Activated T-helper 2 cell treated with anti-CD3 and anti-CD28 coated beads, Interferon-gamma antibody, Interleukin-2, Interleukin-4, amounts not matched to agents 10 μg/mL and 5 μg/mL and 100 μg/mL, durations not matched to agents 14 hours and 24 hours and 36 hours (primary cell): ENCODE measurements around the gene ZNF354B. TPM values are rescaled to one million over a fixed set of nuclear protein-coding genes. Genes with fewer than 3 reads are reported as not detected.
A peak's percentile ranks its signal among the peaks of the same experiment; 100 is the strongest.
"Not testable (repeated sequence)": the region's sequence is repeated elsewhere in the genome, so short reads cannot be mapped to it uniquely, and the experiment has no call there.

Experiments
- DNase-seq: peaks from one replicate; pipeline ENCODE4 v3.0.0; 2021; ENCODE audit warnings: low spot score
- H3K27ac Mint-ChIP-seq: one replicate; pipeline ENCODE4 v1.8.0; 2021; ENCODE audit warnings: mixed read lengths
- H3K27me3 Mint-ChIP-seq: one replicate; pipeline ENCODE4 v1.8.0; 2021; ENCODE audit warnings: low read depth, mixed read lengths
- H3K36me3 Mint-ChIP-seq: one replicate; pipeline ENCODE4 v1.8.0; 2021; ENCODE audit warnings: low read depth, mixed read lengths
- H3K4me1 Mint-ChIP-seq: one replicate; pipeline ENCODE4 v1.8.0; 2021; ENCODE audit warnings: low read depth, mixed read lengths
- H3K4me3 Mint-ChIP-seq: one replicate; pipeline ENCODE4 v1.8.0; 2021; ENCODE audit warnings: low read depth, mild to moderate bottlenecking, moderate library complexity, mixed read lengths
- H3K9me3 Mint-ChIP-seq: one replicate; pipeline ENCODE4 v1.8.0; 2021; ENCODE audit warnings: mixed read lengths
- intact Hi-C: fragments of 100-400 bp; cut with micrococcal nuclease; formaldehyde crosslinking; loops from one replicate; pipeline ENCODE4 v1.15.1; 2023
- total RNA-seq: library from RNA; stranded (reverse); gene quantifications from 2 replicates; pipeline ENCODE4 v1.2.3, GENCODE V29; 2022

ZNF354B gene
- 13.8 and 16.4 TPM in 2 replicates for total RNA-seq

- DNase-seq, result peak; percentile 78
- H3K4me1 Mint-ChIP-seq, result peaks cover 18% of the 10 kb centered on the region
- intact Hi-C loops, result loop anchor here (1.0 to 10.0 kb wide), 4 partner anchors 130 to 235 kb away; partner anchors contain the start of genes CLK4, ZNF354A, ZNF354C and ZNF879
- no peaks in the 10 kb centered on the region for H3K27me3 Mint-ChIP-seq
- H3K4me3 Mint-ChIP-seq, result peak within 1 kb of the TSS; percentile 85
- peak within 1 kb of the TSS; percentile 64 for H3K27ac Mint-ChIP-seq
- H3K36me3 Mint-ChIP-seq, result peaks cover 35% of the 10 kb centered on the region
- peaks cover 19% of the 10 kb centered on the region for H3K9me3 Mint-ChIP-seq
These were observed at the start of gene ZNF354B for GRCh38 chr5:178859625-178860521. Gene ZNF354B (plus strand): TSS chr5:178859953. CDS start chr5:178861048, 1,095 bp downstream.

GRCh38 chr5:178817506-178817905, 42.2 kb upstream of the ZNF354B start:
- H3K4me3 Mint-ChIP-seq, result no peak overlapping the region
- H3K27ac Mint-ChIP-seq, result no peak overlapping the region
- no peaks in the 10 kb centered on the region for H3K27me3 Mint-ChIP-seq
- peaks cover under 1% of the 10 kb centered on the region for H3K9me3 Mint-ChIP-seq
- intact Hi-C loops, result no loop called here
- H3K4me1 Mint-ChIP-seq, result no peaks in the 10 kb centered on the region
- DNase-seq, result no peak
- H3K36me3 Mint-ChIP-seq, result no peaks in the 10 kb centered on the region

GRCh38 chr5:178818094-178818493, 41.7 kb upstream of the ZNF354B start:
- Mint-ChIP-seq H3K36me3 (no peaks in the 10 kb centered on the region), H3K4me1 (no peaks in the 10 kb centered on the region), H3K4me3 (no peak overlapping the region), H3K27ac (no peak overlapping the region), H3K27me3 (no peaks in the 10 kb centered on the region), H3K9me3 (no peaks in the 10 kb centered on the region)
- intact Hi-C loops, result no loop called here
- DNase-seq, result no peak

- no peaks in the 10 kb centered on the region for H3K9me3 Mint-ChIP-seq
- H3K27ac Mint-ChIP-seq, result no peak overlapping the region
- no peaks in the 10 kb centered on the region for H3K4me1 Mint-ChIP-seq
- no peaks in the 10 kb centered on the region for H3K27me3 Mint-ChIP-seq
- no peak overlapping the region for H3K4me3 Mint-ChIP-seq
- DNase-seq, result no peak
- intact Hi-C loops, result no loop called here
- H3K36me3 Mint-ChIP-seq, result no peaks in the 10 kb centered on the region
These were observed 39.8 kb upstream of the ZNF354B start for GRCh38 chr5:178820001-178820400.

GRCh38 chr5:178825444-178825843, 34.3 kb upstream of the ZNF354B start:
- no peaks in the 10 kb centered on the region for H3K27me3 Mint-ChIP-seq
- no peak overlapping the region for H3K27ac Mint-ChIP-seq
- no peak overlapping the region for H3K4me3 Mint-ChIP-seq
- H3K9me3 Mint-ChIP-seq, result no peaks in the 10 kb centered on the region
- intact Hi-C loops, result no loop called here
- DNase-seq, result no peak
- H3K36me3 Mint-ChIP-seq, result no peaks in the 10 kb centered on the region
- H3K4me1 Mint-ChIP-seq, result no peaks in the 10 kb centered on the region

- H3K4me3 Mint-ChIP-seq, result no peak overlapping the region
- no peaks in the 10 kb centered on the region for H3K36me3 Mint-ChIP-seq
- H3K27ac Mint-ChIP-seq, result no peak overlapping the region
- intact Hi-C loops, result no loop called here
- H3K27me3 Mint-ChIP-seq, result no peaks in the 10 kb centered on the region
- H3K4me1 Mint-ChIP-seq, result no peaks in the 10 kb centered on the region
- DNase-seq, result no peak
- no peaks in the 10 kb centered on the region for H3K9me3 Mint-ChIP-seq
These were observed 33.5 kb upstream of the ZNF354B start for GRCh38 chr5:178826216-178826615.

GRCh38 chr5:178827636-178828035, 32.1 kb upstream of the ZNF354B start:
- intact Hi-C loops, result no loop called here
- no peaks in the 10 kb centered on the region for H3K4me1 Mint-ChIP-seq

GRCh38 chr5:178831049-178831448, 28.7 kb upstream of the ZNF354B start:
- H3K27me3 Mint-ChIP-seq, result no peaks in the 10 kb centered on the region
- DNase-seq, result no peak
- no peaks in the 10 kb centered on the region for H3K36me3 Mint-ChIP-seq
- no peak overlapping the region for H3K27ac Mint-ChIP-seq
- intact Hi-C loops, result no loop called here
- no peaks in the 10 kb centered on the region for H3K9me3 Mint-ChIP-seq
- no peaks in the 10 kb centered on the region for H3K4me1 Mint-ChIP-seq
- H3K4me3 Mint-ChIP-seq, result no peak overlapping the region

More at GRCh38 chr5:178827636-178828035, 32.1 kb upstream of the ZNF354B start:
- H3K9me3 Mint-ChIP-seq, result no peaks in the 10 kb centered on the region
- no peaks in the 10 kb centered on the region for H3K27me3 Mint-ChIP-seq
- no peak overlapping the region for H3K4me3 Mint-ChIP-seq
- DNase-seq, result no peak
- no peaks in the 10 kb centered on the region for H3K36me3 Mint-ChIP-seq
- no peak overlapping the region for H3K27ac Mint-ChIP-seq

- Mint-ChIP-seq H3K36me3 (no peaks in the 10 kb centered on the region), H3K4me3 (no peak overlapping the region), H3K9me3 (no peaks in the 10 kb centered on the region), H3K27me3 (no peaks in the 10 kb centered on the region), H3K4me1 (no peaks in the 10 kb centered on the region), H3K27ac (no peak overlapping the region)
- no peak for DNase-seq
- intact Hi-C loops, result no loop called here
These were observed 27.0 kb upstream of the ZNF354B start for GRCh38 chr5:178832618-178833201.

- Mint-ChIP-seq H3K4me1 (no peaks in the 10 kb centered on the region), H3K36me3 (no peaks in the 10 kb centered on the region), H3K9me3 (no peaks in the 10 kb centered on the region), H3K27me3 (no peaks in the 10 kb centered on the region), H3K27ac (no peak overlapping the region), H3K4me3 (no peak overlapping the region)
- intact Hi-C loops, result no loop called here
- DNase-seq, result no peak
These were observed 23.1 kb upstream of the ZNF354B start for GRCh38 chr5:178836628-178837027.

GRCh38 chr5:178838695-178839318, 20.9 kb upstream of the ZNF354B start:
- H3K27me3 Mint-ChIP-seq, DNase-seq, H3K36me3 Mint-ChIP-seq, H3K4me3 Mint-ChIP-seq, H3K27ac Mint-ChIP-seq, H3K9me3 Mint-ChIP-seq, H3K4me1 Mint-ChIP-seq, intact Hi-C loops: not testable (repeated sequence)

GRCh38 chr5:178839319-178839704, 20.4 kb upstream of the ZNF354B start:
- H3K4me1 Mint-ChIP-seq, result no peaks in the 10 kb centered on the region
- no peaks in the 10 kb centered on the region for H3K36me3 Mint-ChIP-seq
- intact Hi-C loops, result no loop called here

GRCh38 chr5:178840399-178840798, 19.4 kb upstream of the ZNF354B start:
- intact Hi-C loops, H3K36me3 Mint-ChIP-seq, H3K4me1 Mint-ChIP-seq, H3K4me3 Mint-ChIP-seq, DNase-seq, H3K27ac Mint-ChIP-seq, H3K27me3 Mint-ChIP-seq, H3K9me3 Mint-ChIP-seq: not testable (repeated sequence)

More at GRCh38 chr5:178839319-178839704, 20.4 kb upstream of the ZNF354B start:
- H3K9me3 Mint-ChIP-seq, result no peaks in the 10 kb centered on the region
- no peaks in the 10 kb centered on the region for H3K27me3 Mint-ChIP-seq
- H3K4me3 Mint-ChIP-seq, result no peak overlapping the region
- no peak overlapping the region for H3K27ac Mint-ChIP-seq
- DNase-seq, result no peak
